IMR-90 (cell line): ENCODE measurements around the gene OR10A2. TPM values are rescaled to one million over a fixed set of nuclear protein-coding genes. Genes with fewer than 3 reads are reported as not detected.

ENCODE experiments used
- ATAC-seq: fragments of 200-7000 bp; cut with Tn5 transposase; 2 replicates; pipeline ENCODE4 v1.9.1; 2020; ENCODE audit warnings: low read depth, mild to moderate bottlenecking, moderate library complexity
- BruUV-seq: library from RNA; stranded (reverse); fragments of 400-500 nt; replicated peaks from 2 replicates; lab custom pipeline; 2021; lab: Mats Ljungman, UMichigan
- CTCF ChIA-PET: fragments of 300-600 bp; formaldehyde crosslinking; extraction: SDS; loops from one replicate; lab custom pipeline; 2021; ENCODE audit warnings: antibody characterized with exemption; lab: Yijun Ruan, JAX
- POLR2A ChIA-PET: fragments of 300-600 bp; sonication (Branson Sonifier 250); formaldehyde crosslinking; loops from one replicate; lab custom pipeline; 2022; ENCODE audit warnings: antibody characterized with exemption; ENCODE audit not compliant: unreplicated experiment; lab: Charles Lee
- DNase-seq: peaks from one replicate; pipeline ENCODE4 v3.0.0; 2013
- H2AFZ ChIP-seq: replicated peaks from 2 replicates; pipeline ENCODE3; 2013; ENCODE audit warnings: low read length, mild to moderate bottlenecking; ENCODE audit not compliant: poor library complexity
- H2AK5ac ChIP-seq: 2 replicates; pipeline ENCODE4 v1.6.1; 2013; ENCODE audit warnings: low read depth, low read length, inconsistent platforms
- H2AK9ac ChIP-seq: replicated peaks from 2 replicates; pipeline ENCODE3; 2013; ENCODE audit warnings: mild to moderate bottlenecking, low read depth, low read length, moderate library complexity; ENCODE audit not compliant: poor library complexity
- H2BK120ac ChIP-seq: 2 replicates; pipeline ENCODE4 v1.6.1; 2013; ENCODE audit warnings: low read depth, low read length, inconsistent platforms
- H2BK15ac ChIP-seq: 3 replicates; pipeline ENCODE4 v1.6.1; 2013; ENCODE audit warnings: low read depth, low read length, inconsistent platforms
- H2BK20ac ChIP-seq: 2 replicates; pipeline ENCODE4 v1.6.1; 2013; ENCODE audit warnings: low read depth, mild to moderate bottlenecking, inconsistent platforms, low read length, moderate library complexity
- H2BK5ac ChIP-seq: 2 replicates; pipeline ENCODE4 v1.6.1; 2013; ENCODE audit warnings: mild to moderate bottlenecking, low read depth, low read length, inconsistent platforms; ENCODE audit not compliant: poor library complexity, severe bottlenecking
- H3K14ac ChIP-seq: replicated peaks from 2 replicates; pipeline ENCODE4 v1.6.1; 2013; ENCODE audit warnings: low read depth, low read length, inconsistent platforms
- H3K18ac ChIP-seq: 2 replicates; pipeline ENCODE4 v1.6.1; 2013; ENCODE audit warnings: low read depth, low read length, control low read depth
- H3K23ac ChIP-seq: 2 replicates; pipeline ENCODE4 v1.6.1; 2013; ENCODE audit warnings: low read depth, low read length, inconsistent platforms
- H3K27ac ChIP-seq: 2 replicates; pipeline ENCODE4 v1.5.1; 2013; ENCODE audit warnings: mild to moderate bottlenecking, control low read depth, low read length; ENCODE audit not compliant: insufficient read depth
- H3K27me3 ChIP-seq: 2 replicates; pipeline ENCODE4 v1.6.1; 2013; ENCODE audit warnings: low read length; ENCODE audit not compliant: control insufficient read depth, insufficient read depth
- H3K36me3 ChIP-seq: 2 replicates; pipeline ENCODE4 v1.6.1; 2013; ENCODE audit warnings: low read length, mixed read lengths; ENCODE audit not compliant: control insufficient read depth, insufficient read depth
- H3K4ac ChIP-seq: 2 replicates; pipeline ENCODE4 v1.6.1; 2013; ENCODE audit warnings: low read depth, low read length, inconsistent platforms
- H3K4me1 ChIP-seq: 2 replicates; pipeline ENCODE4 v1.6.1; 2013; ENCODE audit warnings: low read length, mixed read lengths; ENCODE audit not compliant: control insufficient read depth, insufficient read depth
- H3K4me2 ChIP-seq: 2 replicates; pipeline ENCODE4 v1.6.1; 2013; ENCODE audit warnings: low read depth, mild to moderate bottlenecking, control low read depth, low read length, moderate library complexity
- H3K4me3 ChIP-seq: 2 replicates; pipeline ENCODE4 v1.5.1; 2013; ENCODE audit warnings: low read depth, mild to moderate bottlenecking, control low read depth, low read length, moderate library complexity; ENCODE audit not compliant: insufficient read depth
- H3K56ac ChIP-seq: 2 replicates; pipeline ENCODE4 v1.6.1; 2013; ENCODE audit warnings: low read length, inconsistent platforms; ENCODE audit not compliant: insufficient read depth; ENCODE audit errors: extremely low read depth
- H3K79me1 ChIP-seq, 2 experiments: 2 replicates each; pipeline ENCODE4 v1.6.1; 2013; ENCODE audit warnings: low read length in 2 of 2, inconsistent platforms in 1 of 2, low read depth in 1 of 2
- H3K9ac ChIP-seq: 2 replicates; pipeline ENCODE4 v1.6.1; 2013; ENCODE audit warnings: low read depth, low read length, control low read depth
- H3K9me1 ChIP-seq: 2 replicates; pipeline ENCODE4 v1.6.1; 2013; ENCODE audit warnings: low read length, inconsistent platforms; ENCODE audit not compliant: insufficient read depth
- H3K9me3 ChIP-seq: 2 replicates; pipeline ENCODE4 v1.6.1; 2013; ENCODE audit warnings: low read length; ENCODE audit not compliant: control insufficient read depth, insufficient read depth
- H4K20me1 ChIP-seq: 2 replicates; pipeline ENCODE4 v1.6.1; 2013; ENCODE audit warnings: low read length, inconsistent platforms; ENCODE audit not compliant: insufficient read depth
- H4K5ac ChIP-seq: 2 replicates; pipeline ENCODE4 v1.6.1; 2013; ENCODE audit warnings: mild to moderate bottlenecking, low read depth, low read length, control low read depth
- H4K8ac ChIP-seq, 2 experiments: 2 replicates each; pipeline ENCODE4 v1.6.1; 2013; ENCODE audit warnings: low read depth in 2 of 2, low read length in 2 of 2, control low read depth in 1 of 2, inconsistent platforms in 1 of 2
- H4K91ac ChIP-seq: 2 replicates; pipeline ENCODE4 v1.6.1; 2013; ENCODE audit warnings: low read depth, low read length, inconsistent platforms; ENCODE audit not compliant: insufficient read depth
- BHLHE40 ChIP-seq: fragments of 150-350 bp; IDR thresholded peaks from 2 replicates; pipeline ENCODE4 v1.6.1; 2016; ENCODE audit warnings: mild to moderate bottlenecking, low read depth, low read length
- CEBPB ChIP-seq: IDR thresholded peaks from 2 replicates; pipeline ENCODE4 v1.6.1; 2012; ENCODE audit warnings: low read depth, low read length, improper control_type of control experiment
- CHD1 ChIP-seq: IDR thresholded peaks from 2 replicates; pipeline ENCODE4 v1.6.1; 2012; ENCODE audit warnings: low read depth, low read length, improper control_type of control experiment
- CTCF ChIP-seq: conservative IDR thresholded peaks from 2 replicates; pipeline ENCODE4 v1.5.1; 2012; ENCODE audit warnings: mild to moderate bottlenecking, low read depth, low read length, improper control_type of control experiment
- FOS ChIP-seq: fragments of 150-350 bp; IDR thresholded peaks from 2 replicates; pipeline ENCODE4 v1.6.1; 2016; ENCODE audit warnings: low read depth, low read length
- MAZ ChIP-seq: IDR thresholded peaks from 2 replicates; pipeline ENCODE4 v1.6.1; 2012; ENCODE audit warnings: low read depth, mild to moderate bottlenecking, low read length, improper control_type of control experiment, moderate library complexity, borderline replicate concordance
- MXI1 ChIP-seq: IDR thresholded peaks from 2 replicates; pipeline ENCODE4 v1.6.1; 2012; ENCODE audit warnings: low read depth, mild to moderate bottlenecking, low read length, moderate library complexity, borderline replicate concordance
- NFE2L2 ChIP-seq: fragments of 150-350 bp; IDR thresholded peaks from 2 replicates; pipeline ENCODE4 v1.6.1; 2016; ENCODE audit warnings: low read depth, mild to moderate bottlenecking, low read length
- POLR2A ChIP-seq: IDR thresholded peaks from 2 replicates; pipeline ENCODE4 v1.6.1; 2012; ENCODE audit warnings: mild to moderate bottlenecking, low read depth, low read length
- RAD21 ChIP-seq: IDR thresholded peaks from 2 replicates; pipeline ENCODE4 v1.6.1; 2012; ENCODE audit warnings: low read length, improper control_type of control experiment
- RCOR1 ChIP-seq: IDR thresholded peaks from 2 replicates; pipeline ENCODE4 v1.6.1; 2012; ENCODE audit warnings: mild to moderate bottlenecking, low read length, improper control_type of control experiment; ENCODE audit not compliant: insufficient replicate concordance
- RFX5 ChIP-seq: IDR thresholded peaks from 2 replicates; pipeline ENCODE4 v1.8.0; 2012; ENCODE audit warnings: low read depth, mild to moderate bottlenecking, low read length, moderate library complexity
- SMC3 ChIP-seq: fragments of 150-350 bp; IDR thresholded peaks from 2 replicates; pipeline ENCODE4 v1.6.1; 2016; ENCODE audit warnings: low read depth, mild to moderate bottlenecking, antibody characterized with exemption, low read length, moderate library complexity
- WGBS, 2 experiments: methylation state at CpG; one replicate each; pipeline versions ENCODE4 v1.1.5 to v1.1.7; 2013; ENCODE audit warnings: missing lambda C conversion rate in 2 of 2; ENCODE audit not compliant: insufficient read length in 1 of 2; ENCODE audit errors: extremely low coverage in 2 of 2; 5-methylcytosine and 5-hydroxymethylcytosine counted together
- dilution Hi-C: fragments of 300-500 bp; cut with HindIII; formaldehyde crosslinking; loops from one replicate; pipeline ENCODE4 v1.14.3; 2018; ENCODE audit warnings: low sequenced_read_pairs; ENCODE audit not compliant: unreplicated experiment
- in situ Hi-C: fragments of 300-500 bp; cut with MboI; formaldehyde crosslinking; loops from 3 replicates; pipeline ENCODE4 v1.14.3; 2019; ENCODE audit warnings: low sequenced_read_pairs, inconsistent platforms, mixed read lengths
- intact Hi-C: fragments of 100-400 bp; cut with micrococcal nuclease; formaldehyde crosslinking; loops from 2 replicates; pipeline ENCODE4 v1.10.0; 2022
- polyA plus RNA-seq, 3 experiments: library from polyadenylated mRNA; depleted of rRNA; stranded (reverse); fragments of >200 nt; gene quantifications; 2 replicates each; pipeline ENCODE4 v1.2.3, GENCODE V29; 2012; ENCODE audit warnings: low replicate concordance in 1 of 3
- total RNA-seq: library from RNA; depleted of rRNA; stranded (reverse); fragments of >200 nt; gene quantifications from 2 replicates; pipeline ENCODE4 v1.2.3, GENCODE V29; 2012
- TF ChIP-seq, protein P1 (sequence below): fragments of 150-350 bp; IDR thresholded peaks from 2 replicates; pipeline ENCODE4 v1.6.1; 2016; ENCODE audit warnings: low read depth, mild to moderate bottlenecking, low read length, moderate library complexity, borderline replicate concordance
- TF ChIP-seq, protein P2 (sequence below): fragments of 150-350 bp; IDR thresholded peaks from 2 replicates; pipeline ENCODE4 v1.6.1; 2017; ENCODE audit warnings: mild to moderate bottlenecking, antibody characterized with exemption, low read length, low read depth

Gene OR10A2
- total and polyA plus RNA-seq, 2 of the 4 experiments (the other 2 are of a cell fraction), result not detected

DNA sequence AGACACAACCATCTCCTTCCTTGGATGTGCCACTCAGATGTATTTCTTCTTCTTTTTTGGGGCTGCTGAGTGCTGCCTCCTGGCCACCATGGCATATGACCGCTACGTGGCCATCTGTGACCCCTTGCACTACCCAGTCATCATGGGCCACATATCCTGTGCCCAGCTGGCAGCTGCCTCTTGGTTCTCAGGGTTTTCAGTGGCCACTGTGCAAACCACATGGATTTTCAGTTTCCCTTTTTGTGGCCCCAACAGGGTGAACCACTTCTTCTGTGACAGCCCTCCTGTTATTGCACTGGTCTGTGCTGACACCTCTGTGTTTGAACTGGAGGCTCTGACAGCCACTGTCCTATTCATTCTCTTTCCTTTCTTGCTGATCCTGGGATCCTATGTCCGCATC lies 14.1 kb downstream of the OR10A2 start:
- Histone ChIP-seq H4K20me1 (no peaks in the 10 kb centered on the region), H4K5ac (no peak overlapping the region), H4K8ac (no peak overlapping the region), H2BK5ac (no peak overlapping the region), H3K27me3 (no peaks in the 10 kb centered on the region), H3K14ac (no peak overlapping the region), H2BK120ac (no peak overlapping the region), H4K91ac (no peak overlapping the region), H3K9me3 (peaks cover 3% of the 10 kb centered on the region; the same call in 1 of the 2 replicates), H3K27ac (no peak overlapping the region), H3K9me1 (no peaks in the 10 kb centered on the region), H3K4ac (no peak overlapping the region), H3K18ac (no peak overlapping the region), H3K56ac (no peak overlapping the region), H2AK9ac (no peak overlapping the region), H3K79me1 (no peaks in the 10 kb centered on the region), H2AFZ (no peak overlapping the region), H2AK5ac (no peak overlapping the region), H3K4me1 (no peaks in the 10 kb centered on the region), H3K23ac (no peak overlapping the region), H3K36me3 (no peaks in the 10 kb centered on the region), H3K9ac (no peak overlapping the region), H2BK20ac (no peak overlapping the region), H3K4me2 (no peak overlapping the region), H2BK15ac (no peak overlapping the region), H3K4me3 (no peak overlapping the region)
- POLR2A ChIA-PET, result no interaction called here
- TF ChIP-seq MAZ (no peak), CEBPB (no peak), BHLHE40 (no peak), RCOR1 (no peak), FOS (no peak), POLR2A (no peak), RFX5 (no peak), SMC3 (no peak), RAD21 (no peak), MXI1 (no peak), CTCF (no peak), NFE2L2 (no peak), CHD1 (no peak)
- TF ChIP-seq, protein P1, sequence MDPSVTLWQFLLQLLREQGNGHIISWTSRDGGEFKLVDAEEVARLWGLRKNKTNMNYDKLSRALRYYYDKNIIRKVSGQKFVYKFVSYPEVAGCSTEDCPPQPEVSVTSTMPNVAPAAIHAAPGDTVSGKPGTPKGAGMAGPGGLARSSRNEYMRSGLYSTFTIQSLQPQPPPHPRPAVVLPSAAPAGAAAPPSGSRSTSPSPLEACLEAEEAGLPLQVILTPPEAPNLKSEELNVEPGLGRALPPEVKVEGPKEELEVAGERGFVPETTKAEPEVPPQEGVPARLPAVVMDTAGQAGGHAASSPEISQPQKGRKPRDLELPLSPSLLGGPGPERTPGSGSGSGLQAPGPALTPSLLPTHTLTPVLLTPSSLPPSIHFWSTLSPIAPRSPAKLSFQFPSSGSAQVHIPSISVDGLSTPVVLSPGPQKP, result no peak
- TF ChIP-seq, protein P2, sequence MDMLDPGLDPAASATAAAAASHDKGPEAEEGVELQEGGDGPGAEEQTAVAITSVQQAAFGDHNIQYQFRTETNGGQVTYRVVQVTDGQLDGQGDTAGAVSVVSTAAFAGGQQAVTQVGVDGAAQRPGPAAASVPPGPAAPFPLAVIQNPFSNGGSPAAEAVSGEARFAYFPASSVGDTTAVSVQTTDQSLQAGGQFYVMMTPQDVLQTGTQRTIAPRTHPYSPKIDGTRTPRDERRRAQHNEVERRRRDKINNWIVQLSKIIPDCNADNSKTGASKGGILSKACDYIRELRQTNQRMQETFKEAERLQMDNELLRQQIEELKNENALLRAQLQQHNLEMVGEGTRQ, result no peak
- 47% methylated on average over 3 of the region's 3 CpGs; no CpG with 5 or more reads in 1 of the 2 experiments for WGBS, 2 experiments
- CTCF ChIA-PET, result no interaction called here
- DNase-seq (no peak), ATAC-seq (no peak)
- in situ Hi-C loops (no loop called here), intact Hi-C loops (no loop called here), dilution Hi-C loops (no loop called here)
- BruUV-seq, result no TSS peak
